ENCODE data around the gene STK40. TPM values are rescaled to one million over a fixed set of nuclear protein-coding genes. Genes with fewer than 3 reads are reported as not detected.

Gene STK40
- total and polyA plus RNA-seq, 2 experiments from 2014 or later, result 8.1 to 20.2 TPM

- H3K4me3 Mint-ChIP-seq, result no peak overlapping the region
- H3K4me1 ChIP-seq (ENCODE audit: insufficient read depth), result no peaks in the 10 kb centered on the region
- H3K36me3 ChIP-seq (ENCODE audit: insufficient read depth), result 0 out of 2 replicates have a peak, but pooled peaks cover 6% of the 10 kb centered on the region
- no peak overlapping the region for H3K4me2 ChIP-seq
- H3K27me3 Mint-ChIP-seq (ENCODE audit: insufficient read depth, low read depth, poor library complexity), result peaks cover 4% of the 10 kb centered on the region
- H3K79me2 ChIP-seq (replicated peaks; ENCODE audit: insufficient read depth), result no peaks in the 10 kb centered on the region
- ATAC-seq, result no peak
- H3F3A ChIP-seq (replicated peaks; ENCODE audit: low read depth), result 0 out of 2 replicates have a peak, but pooled peaks cover 4% of the 10 kb centered on the region
- H3K4me1 Mint-ChIP-seq, result peaks cover 2% of the 10 kb centered on the region; the same call in 1 of the 3 replicates
- no peak for DNase-seq (ENCODE audit: low spot score)
- H3K36me3 Mint-ChIP-seq (ENCODE audit: low read depth), result peaks cover 39% of the 10 kb centered on the region
- H4K20me1 ChIP-seq (replicated peaks; ENCODE audit: insufficient read depth), result no peaks in the 10 kb centered on the region
- TF ChIP-seq CREB1 (CRISPR knock-in tag; IDR thresholded peaks at IDR 0.05; ENCODE audit: low read depth), result no peak
- no peaks in the 10 kb centered on the region for H3K9me2 ChIP-seq (ENCODE audit: insufficient read depth)
- no peak overlapping the region for H3K4me3 ChIP-seq
- no peak overlapping the region for H2AFZ ChIP-seq
- no peaks in the 10 kb centered on the region for H3K9me3 Mint-ChIP-seq
- H3K27ac Mint-ChIP-seq, result no peak overlapping the region
- no peaks in the 10 kb centered on the region for H3K27me3 ChIP-seq (ENCODE audit: insufficient read depth)
- no peak overlapping the region for H3K27ac ChIP-seq (ENCODE audit: low read depth)
Measured at GRCh38 chr1:36343651-36344394, 41.9 kb downstream of the STK40 start.

DNA sequence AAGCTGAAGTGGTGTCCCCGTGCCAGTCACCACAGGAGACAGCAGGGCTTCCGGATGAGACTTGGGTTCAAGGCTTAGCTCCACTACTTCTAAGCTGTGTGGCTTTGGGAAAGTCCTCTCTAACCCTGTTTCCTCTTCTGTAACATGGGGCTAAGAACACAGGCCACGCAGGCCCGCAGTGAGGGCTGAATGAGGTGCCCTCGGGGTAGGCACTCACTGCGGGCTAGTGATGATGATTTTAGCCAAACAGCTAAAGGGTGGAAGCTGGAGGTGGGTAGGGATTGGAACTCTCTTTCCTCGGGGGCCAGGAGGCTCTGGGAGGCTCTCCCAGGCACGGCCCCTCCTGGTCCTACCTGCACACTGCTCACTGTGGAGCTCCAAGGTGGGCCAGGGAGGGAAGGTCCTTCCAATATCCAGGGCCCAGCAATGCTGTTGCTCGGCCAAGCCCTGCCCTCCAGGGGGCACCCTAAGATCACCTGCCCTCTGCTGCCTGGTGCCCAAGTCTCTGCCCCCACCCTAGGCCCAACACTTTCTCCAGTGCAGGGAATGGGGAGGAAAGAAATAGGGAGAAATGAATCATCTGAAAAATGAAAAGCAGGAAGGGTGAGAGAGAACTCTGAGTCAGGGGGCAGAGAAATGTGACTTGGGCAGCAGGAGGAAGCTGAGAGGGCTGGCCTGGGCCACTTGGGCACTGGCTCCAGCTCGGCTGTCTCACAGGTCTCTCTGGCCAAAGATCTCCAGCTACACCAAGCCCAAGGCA, 43.1 kb downstream of the STK40 start:
- Mint-ChIP-seq H3K27ac (no peak overlapping the region), H3K4me3 (no peak overlapping the region), H3K9me3 (no peaks in the 10 kb centered on the region), H3K4me1 (peaks cover 3% of the 10 kb centered on the region; the same call in 1 of the 3 replicates), H3K36me3 (ENCODE audit: low read depth) (peaks cover 29% of the 10 kb centered on the region), H3K27me3 (ENCODE audit: insufficient read depth, low read depth, poor library complexity) (peaks cover 4% of the 10 kb centered on the region)
- ATAC-seq, result peak; percentile 91
- Histone ChIP-seq H4K20me1 (replicated peaks; ENCODE audit: insufficient read depth) (no peaks in the 10 kb centered on the region), H2AFZ (no peak overlapping the region), H3K27ac (ENCODE audit: low read depth) (no peak overlapping the region), H3F3A (replicated peaks; ENCODE audit: low read depth) (0 out of 2 replicates have a peak, but pooled peaks cover 4% of the 10 kb centered on the region), H3K4me1 (ENCODE audit: insufficient read depth) (no peaks in the 10 kb centered on the region), H3K9me2 (ENCODE audit: insufficient read depth) (no peaks in the 10 kb centered on the region), H3K36me3 (ENCODE audit: insufficient read depth) (0 out of 2 replicates have a peak, but pooled peaks cover 6% of the 10 kb centered on the region), H3K79me2 (replicated peaks; ENCODE audit: insufficient read depth) (no peaks in the 10 kb centered on the region), H3K27me3 (ENCODE audit: insufficient read depth) (no peaks in the 10 kb centered on the region), H3K4me3 (no peak overlapping the region), H3K4me2 (no peak overlapping the region)
- peak; percentile 79 for DNase-seq (ENCODE audit: low spot score)
- TF ChIP-seq, protein P1, sequence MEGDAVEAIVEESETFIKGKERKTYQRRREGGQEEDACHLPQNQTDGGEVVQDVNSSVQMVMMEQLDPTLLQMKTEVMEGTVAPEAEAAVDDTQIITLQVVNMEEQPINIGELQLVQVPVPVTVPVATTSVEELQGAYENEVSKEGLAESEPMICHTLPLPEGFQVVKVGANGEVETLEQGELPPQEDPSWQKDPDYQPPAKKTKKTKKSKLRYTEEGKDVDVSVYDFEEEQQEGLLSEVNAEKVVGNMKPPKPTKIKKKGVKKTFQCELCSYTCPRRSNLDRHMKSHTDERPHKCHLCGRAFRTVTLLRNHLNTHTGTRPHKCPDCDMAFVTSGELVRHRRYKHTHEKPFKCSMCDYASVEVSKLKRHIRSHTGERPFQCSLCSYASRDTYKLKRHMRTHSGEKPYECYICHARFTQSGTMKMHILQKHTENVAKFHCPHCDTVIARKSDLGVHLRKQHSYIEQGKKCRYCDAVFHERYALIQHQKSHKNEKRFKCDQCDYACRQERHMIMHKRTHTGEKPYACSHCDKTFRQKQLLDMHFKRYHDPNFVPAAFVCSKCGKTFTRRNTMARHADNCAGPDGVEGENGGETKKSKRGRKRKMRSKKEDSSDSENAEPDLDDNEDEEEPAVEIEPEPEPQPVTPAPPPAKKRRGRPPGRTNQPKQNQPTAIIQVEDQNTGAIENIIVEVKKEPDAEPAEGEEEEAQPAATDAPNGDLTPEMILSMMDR (conservative IDR thresholded peaks at IDR 0.05; ENCODE audit: low read depth in 2 of 2), result peak; percentile 75 to 92
- TF ChIP-seq ZNF114 (CRISPR knock-in tag; IDR thresholded peaks at IDR 0.05), result no peak

GRCh38 chr1:36341626-36342320, 44.0 kb downstream of the STK40 start:
- no peaks in the 10 kb centered on the region for H3K9me2 ChIP-seq (ENCODE audit: insufficient read depth)
- no peak overlapping the region for H3K4me3 Mint-ChIP-seq
- TF ChIP-seq EZH2 (IDR thresholded peaks at IDR 0.05; ENCODE audit: low read depth, unreplicated experiment), result no peak
- TF ChIP-seq STAT1 (IDR thresholded peaks at IDR 0.05; ENCODE audit: unreplicated experiment), result no peak
- TF ChIP-seq, protein P2, sequence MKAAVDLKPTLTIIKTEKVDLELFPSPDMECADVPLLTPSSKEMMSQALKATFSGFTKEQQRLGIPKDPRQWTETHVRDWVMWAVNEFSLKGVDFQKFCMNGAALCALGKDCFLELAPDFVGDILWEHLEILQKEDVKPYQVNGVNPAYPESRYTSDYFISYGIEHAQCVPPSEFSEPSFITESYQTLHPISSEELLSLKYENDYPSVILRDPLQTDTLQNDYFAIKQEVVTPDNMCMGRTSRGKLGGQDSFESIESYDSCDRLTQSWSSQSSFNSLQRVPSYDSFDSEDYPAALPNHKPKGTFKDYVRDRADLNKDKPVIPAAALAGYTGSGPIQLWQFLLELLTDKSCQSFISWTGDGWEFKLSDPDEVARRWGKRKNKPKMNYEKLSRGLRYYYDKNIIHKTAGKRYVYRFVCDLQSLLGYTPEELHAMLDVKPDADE (IDR thresholded peaks at IDR 0.05), result no peak
- TF ChIP-seq POLR2AphosphoS5 (IDR thresholded peaks at IDR 0.05; ENCODE audit: low read depth), result no peak
- TF ChIP-seq ZNF114 (CRISPR knock-in tag; IDR thresholded peaks at IDR 0.05), result no peak
- TF ChIP-seq, protein P1 (conservative IDR thresholded peaks at IDR 0.05; ENCODE audit: low read depth in 2 of 2), result no peak
- TF ChIP-seq JUNB (IDR thresholded peaks at IDR 0.05; ENCODE audit: unreplicated experiment), result no peak

More at GRCh38 chr1:36341626-36342320, 44.0 kb downstream of the STK40 start:
- H3K79me2 ChIP-seq (replicated peaks; ENCODE audit: insufficient read depth), result no peaks in the 10 kb centered on the region
- 0 out of 2 replicates have a peak, but pooled peaks cover 4% of the 10 kb centered on the region for H3F3A ChIP-seq (replicated peaks; ENCODE audit: low read depth)
- Mint-ChIP-seq H3K27ac (no peak overlapping the region), H3K36me3 (ENCODE audit: low read depth) (peaks cover 23% of the 10 kb centered on the region), H3K27me3 (ENCODE audit: insufficient read depth, low read depth, poor library complexity) (peaks cover 9% of the 10 kb centered on the region), H3K4me1 (peaks cover 3% of the 10 kb centered on the region; the same call in 1 of the 3 replicates), H3K9me3 (no peaks in the 10 kb centered on the region)
- H3K4me3 ChIP-seq, result no peak overlapping the region
- H4K20me1 ChIP-seq (replicated peaks; ENCODE audit: insufficient read depth), result no peaks in the 10 kb centered on the region
- H3K4me2 ChIP-seq, result no peak overlapping the region
- ATAC-seq (no peak), DNase-seq (ENCODE audit: low spot score) (no peak)
- 0 out of 2 replicates have a peak, but pooled peaks cover 6% of the 10 kb centered on the region for H3K36me3 ChIP-seq (ENCODE audit: insufficient read depth)
- no peaks in the 10 kb centered on the region for H3K4me1 ChIP-seq (ENCODE audit: insufficient read depth)
- no peak overlapping the region for H2AFZ ChIP-seq
- no peak overlapping the region for H3K27ac ChIP-seq (ENCODE audit: low read depth)
- H3K27me3 ChIP-seq (ENCODE audit: insufficient read depth), result no peaks in the 10 kb centered on the region
